MM.1S (cell line): ENCODE measurements around the gene SLC25A29.

Experiments
- DNase-seq: peaks from one replicate; pipeline ENCODE4 v3.0.0-alpha.2; 2015
- H2AFZ ChIP-seq: fragments of 300-600 bp; sonication (generic); 2 replicates; pipeline ENCODE4 v1.6.0; 2016; ENCODE audit warnings: antibody characterized with exemption, low read length
- H3F3A ChIP-seq: fragments of 300-600 bp; sonication (generic); 2 replicates; pipeline ENCODE4 v1.6.1; 2016; ENCODE audit warnings: mild to moderate bottlenecking, antibody characterized with exemption, low read length, moderate library complexity, mixed read lengths; ENCODE audit not compliant: insufficient read depth
- H3K27ac ChIP-seq: fragments of 300-600 bp; sonication (generic); 2 replicates; pipeline ENCODE4 v1.5.1; 2016; ENCODE audit warnings: mild to moderate bottlenecking, low read length
- H3K27me3 ChIP-seq: fragments of 300-600 bp; sonication (generic); replicated peaks from 2 replicates; pipeline ENCODE4 v1.6.0; 2016; ENCODE audit warnings: low read length; ENCODE audit not compliant: insufficient read depth
- H3K36me3 ChIP-seq: fragments of 300-600 bp; sonication (generic); replicated peaks from 2 replicates; pipeline ENCODE4 v1.6.1; 2016; ENCODE audit warnings: mild to moderate bottlenecking, low read length, mixed read lengths; ENCODE audit not compliant: insufficient read depth
- H3K4me1 ChIP-seq: fragments of 300-600 bp; sonication (generic); 2 replicates; pipeline ENCODE4 v1.6.1; 2016; ENCODE audit warnings: low read length, mixed read lengths
- H3K4me2 ChIP-seq: fragments of 300-600 bp; sonication (generic); 2 replicates; pipeline ENCODE4 v1.6.0; 2016; ENCODE audit warnings: low read depth, low read length
- H3K4me3 ChIP-seq: fragments of 300-600 bp; sonication (generic); 2 replicates; pipeline ENCODE4 v1.5.1; 2016; ENCODE audit warnings: low read length, mixed read lengths
- H3K79me2 ChIP-seq: fragments of 300-600 bp; sonication (generic); 2 replicates; pipeline ENCODE4 v1.6.1; 2016; ENCODE audit warnings: mixed run types, low read length, mixed read lengths
- H3K9ac ChIP-seq: fragments of 300-600 bp; sonication (generic); 2 replicates; pipeline ENCODE4 v1.6.1; 2016; ENCODE audit warnings: low read length, mixed read lengths
- H3K9me2 ChIP-seq: fragments of 300-600 bp; sonication (generic); replicated peaks from 2 replicates; pipeline ENCODE4 v1.6.1; 2016; ENCODE audit warnings: mild to moderate bottlenecking, low read length, mixed read lengths; ENCODE audit not compliant: insufficient read depth
- H3K9me3 ChIP-seq: fragments of 300-600 bp; sonication (generic); replicated peaks from 2 replicates; pipeline ENCODE4 v1.6.1; 2016; ENCODE audit warnings: mild to moderate bottlenecking, low read length, mixed read lengths; ENCODE audit not compliant: insufficient read depth
- H4K20me1 ChIP-seq: fragments of 300-600 bp; sonication (generic); 2 replicates; pipeline ENCODE4 v1.6.1; 2016; ENCODE audit warnings: mild to moderate bottlenecking, low read length, moderate library complexity, mixed read lengths; ENCODE audit not compliant: insufficient read depth
- CTCF ChIP-seq: fragments of 300-600 bp; sonication (generic); IDR thresholded peaks from 2 replicates; pipeline ENCODE4 v1.5.1; 2016; ENCODE audit warnings: antibody characterized with exemption, low read length, mixed read lengths
- EZH2 ChIP-seq: fragments of 300-600 bp; sonication (generic); optimal IDR thresholded peaks from 2 replicates; pipeline ENCODE3; 2017; ENCODE audit warnings: low read depth, mild to moderate bottlenecking, antibody characterized with exemption, low read length, mixed read lengths
- EZH2phosphoT487 ChIP-seq: fragments of 300-600 bp; sonication (generic); IDR thresholded peaks from 2 replicates; pipeline ENCODE4 v1.6.1; 2018; ENCODE audit warnings: antibody characterized with exemption, low read length

The SLC25A29 gene

GRCh38 chr14:100348784-100349685 is 42.8 kb upstream of the SLC25A29 start:
- Histone ChIP-seq H4K20me1 (no peaks in the 10 kb centered on the region), H3K9me3 (no peaks in the 10 kb centered on the region), H3K27ac (no peak overlapping the region), H3K4me1 (no peaks in the 10 kb centered on the region), H3K27me3 (no peaks in the 10 kb centered on the region), H3F3A (no peaks in the 10 kb centered on the region), H2AFZ (no peak overlapping the region), H3K79me2 (no peaks in the 10 kb centered on the region), H3K9me2 (no peaks in the 10 kb centered on the region), H3K4me3 (no peak overlapping the region), H3K36me3 (no peaks in the 10 kb centered on the region), H3K4me2 (no peak overlapping the region), H3K9ac (no peak overlapping the region)
- TF ChIP-seq EZH2 (no peak), EZH2phosphoT487 (no peak), CTCF (no peak)
- DNase-seq = no peak

GRCh38 chr14:100348253-100348729 is 42.0 kb upstream of the SLC25A29 start:
- H3F3A ChIP-seq = no peaks in the 10 kb centered on the region
- H3K9ac ChIP-seq = no peak overlapping the region
- no peaks in the 10 kb centered on the region for H4K20me1 ChIP-seq
- H3K4me3 ChIP-seq = no peak overlapping the region
- no peak overlapping the region for H3K27ac ChIP-seq
- H3K79me2 ChIP-seq = no peaks in the 10 kb centered on the region
- H3K9me3 ChIP-seq = no peaks in the 10 kb centered on the region
- H2AFZ ChIP-seq = no peak overlapping the region
- no peaks in the 10 kb centered on the region for H3K36me3 ChIP-seq
- H3K27me3 ChIP-seq = no peaks in the 10 kb centered on the region
- TF ChIP-seq EZH2phosphoT487 (no peak), EZH2 (no peak), CTCF (no peak)
- no peaks in the 10 kb centered on the region for H3K9me2 ChIP-seq
- H3K4me1 ChIP-seq = no peaks in the 10 kb centered on the region
- H3K4me2 ChIP-seq = no peak overlapping the region
- no peak for DNase-seq

GRCh38 chr14:100346306-100347091 is 40.3 kb upstream of the SLC25A29 start:
- Histone ChIP-seq H3K79me2 (no peaks in the 10 kb centered on the region), H3K9me2 (no peaks in the 10 kb centered on the region), H3F3A (no peaks in the 10 kb centered on the region), H4K20me1 (no peaks in the 10 kb centered on the region), H3K9ac (no peak overlapping the region), H3K4me2 (no peak overlapping the region), H3K36me3 (no peaks in the 10 kb centered on the region), H3K27me3 (no peaks in the 10 kb centered on the region), H3K4me1 (no peaks in the 10 kb centered on the region), H3K4me3 (no peak overlapping the region), H3K9me3 (no peaks in the 10 kb centered on the region), H2AFZ (no peak overlapping the region), H3K27ac (no peak overlapping the region)
- no peak for DNase-seq
- TF ChIP-seq CTCF (no peak), EZH2 (no peak)
